H1 (cell line): Measurements from ENCODE around the gene CCNG2. TPM values are rescaled to one million over a fixed set of nuclear protein-coding genes. Genes with fewer than 3 reads are reported as not detected.

Experiments
- CREB1 ChIP-seq: IDR thresholded peaks from 2 replicates; pipeline ENCODE4 v1.6.1; 2012; ENCODE audit warnings: inconsistent platforms
- EP300 ChIP-seq, 2 experiments: IDR thresholded peaks; 1 replicate in 1 of 2; 2 replicates in 1 of 2; pipeline ENCODE4 v1.6.1; 2011 to 2012; ENCODE audit warnings: low read depth in 2 of 2, low read length in 2 of 2, mild to moderate bottlenecking in 2 of 2, borderline replicate concordance in 1 of 2, inconsistent platforms in 1 of 2, moderate library complexity in 1 of 2
- POU5F1 ChIP-seq: IDR thresholded peaks from 2 replicates; pipeline ENCODE4 v1.6.1; 2011; ENCODE audit warnings: low read depth, mild to moderate bottlenecking, low read length, moderate library complexity
- RAD21 ChIP-seq, 2 experiments: IDR thresholded peaks in 1 of 2; conservative IDR thresholded peaks in 1 of 2; 2 replicates each; pipeline ENCODE4 v1.6.1; 2011; ENCODE audit warnings: low read depth in 2 of 2, low read length in 2 of 2, improper control_type of control experiment in 1 of 2, inconsistent platforms in 1 of 2, mild to moderate bottlenecking in 1 of 2, moderate library complexity in 1 of 2
- SP1 ChIP-seq: IDR thresholded peaks from 2 replicates; pipeline ENCODE4 v1.6.1; 2011; ENCODE audit warnings: low read depth, low read length
- polyA plus RNA-seq, 7 experiments: library from polyadenylated mRNA; depleted of rRNA in 3 of 7; stranded (reverse) in 5 of 7; unstranded in 2 of 7; fragments of >200 nt in 5 of 7; fragments of 200-250 nt in 2 of 7; gene quantifications; 1 replicate in 5 of 7; 2 replicates in 1 of 7; 4 replicates in 1 of 7; pipeline versions ENCODE4 v1.2.1 to v1.2.3, GENCODE V29; 2011 to 2013; ENCODE audit warnings: missing spikeins in 2 of 7, mixed read lengths in 2 of 7
- total RNA-seq: library from RNA; stranded (reverse); fragmentation: NEBNext Ultra II Directional; extraction: Animal tissue kit (Norgen Biotek cat#: 25700); gene quantifications from 2 replicates; pipeline ENCODE4 v1.2.1, GENCODE V29; 2021

CCNG2 gene
- total and polyA plus RNA-seq, 2 of the 8 experiments (the other 6 are each of a cell fraction or from before 2014, with no cell fraction given), result 3.5 to 13.9 TPM

DNA sequence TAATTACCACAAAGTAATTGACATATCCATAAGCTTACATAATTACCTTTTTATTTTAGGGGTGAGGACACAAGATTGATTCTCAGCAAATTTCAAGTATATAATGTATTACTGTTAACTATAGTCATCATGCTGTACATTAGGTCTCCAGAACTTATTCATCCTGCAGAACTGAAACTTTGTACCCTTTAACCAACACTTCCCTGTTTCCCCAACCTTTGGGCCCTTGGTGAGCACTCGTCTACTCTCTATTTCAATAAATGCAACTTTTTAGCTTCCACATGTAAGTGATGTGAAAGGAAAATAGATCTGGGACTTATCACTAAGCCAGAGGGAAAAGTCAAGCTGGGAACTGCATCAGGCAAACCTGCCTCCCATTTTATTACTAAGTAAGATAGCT lies 33.6 kb upstream of the CCNG2 start (continued):
- no peak for TF ChIP-seq SP1
- TF ChIP-seq POU5F1, result no peak
- no peak for TF ChIP-seq CREB1
- TF ChIP-seq RAD21 (IDR thresholded peaks at IDR 0.05 in 1 of 2, conservative IDR thresholded peaks at IDR 0.05 in 1 of 2; ENCODE audit: low read depth in 2 of 2, low read length in 2 of 2), result no peak
- no peak for TF ChIP-seq EP300 (IDR thresholded peaks at IDR 0.05; ENCODE audit: borderline replicate concordance in 1 of 2, low read depth in 2 of 2, low read length in 2 of 2)
